ENCODE results near the gene OSBPL8. TPM values are rescaled to one million over a fixed set of nuclear protein-coding genes. Genes with fewer than 3 reads are reported as not detected.

The OSBPL8 gene
- total and polyA plus RNA-seq, 2 donors (not counting 1 experiment from before 2014, with no cell fraction given) = 89.6 to 240 TPM

DNA sequence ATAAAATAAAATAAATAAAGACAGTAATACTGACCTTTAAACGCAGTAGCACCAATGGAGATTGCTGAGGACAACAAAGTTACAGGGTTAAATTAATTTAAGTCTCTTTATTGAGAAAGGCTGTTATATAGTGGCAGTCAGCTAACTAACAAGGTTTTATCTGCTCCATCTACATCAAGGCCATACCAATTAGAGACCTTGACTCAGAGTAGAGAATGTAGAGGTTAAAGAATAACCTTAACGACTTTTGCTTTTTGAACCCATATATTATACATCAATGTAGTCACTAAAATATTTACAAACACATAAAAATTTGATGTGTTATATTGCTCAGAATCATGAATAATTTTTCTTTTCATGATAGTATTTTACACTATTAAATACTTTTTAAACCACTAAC lies 21.6 kb downstream of the OSBPL8 start:
- Histone ChIP-seq H3K27me3 (ENCODE audit: control insufficient read depth, insufficient read depth, low read length) (no peaks in the 10 kb centered on the region), H3K4me1 (ENCODE audit: control insufficient read depth, extremely low read depth, insufficient read depth, low read length) (no peaks in the 10 kb centered on the region), H3K4me2 (ENCODE audit: extremely low read depth, insufficient read depth, low read length) (no peak overlapping the region), H3K79me2 (ENCODE audit: control insufficient read depth, insufficient read depth, low read length) (peaks cover 23% of the 10 kb centered on the region), H2AFZ (ENCODE audit: low read length) (no peak overlapping the region), H3K9me3 (ENCODE audit: control insufficient read depth, insufficient read depth, low read depth, low read length) (no peaks in the 10 kb centered on the region), H3K4me3 (replicated peaks in 1 of 4; ENCODE audit: control extremely low read depth in 1 of 4, insufficient read depth in 1 of 4, low read depth in 3 of 4, low read length in 4 of 4) (no peak overlapping the region), H4K20me1 (ENCODE audit: control insufficient read depth, extremely low read depth, insufficient read depth, low read length) (no peaks in the 10 kb centered on the region), H3K36me3 (ENCODE audit: control insufficient read depth, insufficient read depth, low read length) (no peaks in the 10 kb centered on the region), H3K27ac (ENCODE audit: insufficient read depth, low read length) (no peak overlapping the region), H3K9ac (ENCODE audit: insufficient read depth, low read length) (no peak overlapping the region)
- DNase-seq (ENCODE audit: low read depth in 2 of 2) = no peak
- TF ChIP-seq EZH2 (IDR thresholded peaks at IDR 0.05; ENCODE audit: low read length, missing control alignments) (no peak), CTCF (conservative IDR thresholded peaks at IDR 0.05 in 1 of 2, IDR thresholded peaks at IDR 0.05 in 1 of 2; ENCODE audit: low read depth in 1 of 2, low read length in 2 of 2) (no peak)

- no peak for DNase-seq (ENCODE audit: low read depth in 2 of 2)
- Histone ChIP-seq H3K4me2 (ENCODE audit: extremely low read depth, insufficient read depth, low read length) (no peak overlapping the region), H2AFZ (ENCODE audit: low read length) (no peak overlapping the region), H3K4me3 (replicated peaks in 1 of 4; ENCODE audit: control extremely low read depth in 1 of 4, insufficient read depth in 1 of 4, low read depth in 3 of 4, low read length in 4 of 4) (no peak overlapping the region), H3K9me3 (ENCODE audit: control insufficient read depth, insufficient read depth, low read depth, low read length) (no peaks in the 10 kb centered on the region), H4K20me1 (ENCODE audit: control insufficient read depth, extremely low read depth, insufficient read depth, low read length) (no peaks in the 10 kb centered on the region), H3K36me3 (ENCODE audit: control insufficient read depth, insufficient read depth, low read length) (no peaks in the 10 kb centered on the region), H3K4me1 (ENCODE audit: control insufficient read depth, extremely low read depth, insufficient read depth, low read length) (no peaks in the 10 kb centered on the region), H3K9ac (ENCODE audit: insufficient read depth, low read length) (no peak overlapping the region), H3K27me3 (ENCODE audit: control insufficient read depth, insufficient read depth, low read length) (no peaks in the 10 kb centered on the region), H3K79me2 (ENCODE audit: control insufficient read depth, insufficient read depth, low read length) (peaks cover 19% of the 10 kb centered on the region), H3K27ac (ENCODE audit: insufficient read depth, low read length) (no peak overlapping the region)
- no peak for TF ChIP-seq EZH2 (IDR thresholded peaks at IDR 0.05; ENCODE audit: low read length, missing control alignments)
- no peak for TF ChIP-seq CTCF (conservative IDR thresholded peaks at IDR 0.05 in 1 of 2, IDR thresholded peaks at IDR 0.05 in 1 of 2; ENCODE audit: low read depth in 1 of 2, low read length in 2 of 2)
Measured at GRCh38 chr12:76536546-76536945, 23.0 kb downstream of the OSBPL8 start.

GRCh38 chr12:76535170-76535569 lies 24.4 kb downstream of the OSBPL8 start:
- Histone ChIP-seq H3K9ac (ENCODE audit: insufficient read depth, low read length) (no peak overlapping the region), H3K27me3 (ENCODE audit: control insufficient read depth, insufficient read depth, low read length) (no peaks in the 10 kb centered on the region), H2AFZ (ENCODE audit: low read length) (no peak overlapping the region), H3K79me2 (ENCODE audit: control insufficient read depth, insufficient read depth, low read length) (peaks cover 15% of the 10 kb centered on the region), H4K20me1 (ENCODE audit: control insufficient read depth, extremely low read depth, insufficient read depth, low read length) (no peaks in the 10 kb centered on the region), H3K4me2 (ENCODE audit: extremely low read depth, insufficient read depth, low read length) (no peak overlapping the region), H3K27ac (ENCODE audit: insufficient read depth, low read length) (no peak overlapping the region), H3K36me3 (ENCODE audit: control insufficient read depth, insufficient read depth, low read length) (no peaks in the 10 kb centered on the region), H3K4me1 (ENCODE audit: control insufficient read depth, extremely low read depth, insufficient read depth, low read length) (no peaks in the 10 kb centered on the region), H3K4me3 (replicated peaks in 1 of 4; ENCODE audit: control extremely low read depth in 1 of 4, insufficient read depth in 1 of 4, low read depth in 3 of 4, low read length in 4 of 4) (no peak overlapping the region), H3K9me3 (ENCODE audit: control insufficient read depth, insufficient read depth, low read depth, low read length) (no peaks in the 10 kb centered on the region)
- DNase-seq (ENCODE audit: low read depth in 2 of 2) = no peak
- TF ChIP-seq EZH2 (IDR thresholded peaks at IDR 0.05; ENCODE audit: low read length, missing control alignments) (no peak), CTCF (conservative IDR thresholded peaks at IDR 0.05 in 1 of 2, IDR thresholded peaks at IDR 0.05 in 1 of 2; ENCODE audit: low read depth in 1 of 2, low read length in 2 of 2) (no peak)
